Measurements from ENCODE around the gene IGSF9.

DNA sequence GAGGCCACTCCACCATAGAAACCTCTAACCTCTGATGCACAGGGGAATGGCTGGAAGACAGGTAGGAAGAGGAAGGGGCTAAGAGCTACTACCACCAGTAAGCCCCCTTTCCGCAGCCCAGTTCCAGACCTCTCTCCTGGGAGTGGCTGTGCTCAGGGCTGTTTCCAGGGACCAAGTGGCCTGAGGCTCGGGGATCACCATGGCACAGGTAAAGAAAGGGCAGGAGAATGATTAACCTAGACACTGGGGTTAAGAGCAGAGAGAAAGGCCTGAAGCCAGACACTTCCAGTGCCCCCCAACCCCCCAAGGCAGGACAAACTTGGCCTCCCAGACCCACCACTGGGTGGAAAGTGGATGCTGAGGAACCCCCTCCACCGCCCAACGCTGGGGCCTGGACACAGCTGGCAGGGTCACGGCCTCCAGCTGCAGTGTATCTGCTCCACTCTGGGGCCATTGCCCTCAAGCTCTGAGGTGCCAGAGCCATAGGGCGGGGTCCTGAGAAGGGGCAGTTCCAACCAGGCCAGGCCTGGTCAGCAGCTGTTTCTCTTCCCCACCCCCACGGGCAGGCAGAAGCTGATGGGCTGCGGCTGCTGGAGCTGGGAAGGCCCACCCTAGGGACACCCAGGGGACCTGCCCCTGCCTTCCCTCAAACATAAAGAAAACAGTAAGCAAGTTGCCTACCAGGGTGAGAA lies 22.8 kb downstream of the IGSF9 start:
- 0 out of 2 replicates have a peak, but pooled peaks have one; percentile 10 for TF ChIP-seq TAF1 (IDR thresholded peaks at IDR 0.05; ENCODE audit: low read depth, low read length)
- TF ChIP-seq POLR2AphosphoS5 (IDR thresholded peaks at IDR 0.05; ENCODE audit: low read depth, low read length) = no peak
- TF ChIP-seq POLR2A (IDR thresholded peaks at IDR 0.05; ENCODE audit: low read depth, low read length) = peak; percentile 9; the same call in 1 of the 2 replicates
